ENCODE results near the gene RUFY1. TPM values are rescaled to one million over a fixed set of nuclear protein-coding genes. Genes with fewer than 3 reads are reported as not detected.

The RUFY1 gene
- total and polyA plus RNA-seq, 9 of the 15 experiments (the other 6 are each of a cell fraction or from before 2014, with no cell fraction given), result 5.0 to 41.7 (median 29.6) TPM

DNA sequence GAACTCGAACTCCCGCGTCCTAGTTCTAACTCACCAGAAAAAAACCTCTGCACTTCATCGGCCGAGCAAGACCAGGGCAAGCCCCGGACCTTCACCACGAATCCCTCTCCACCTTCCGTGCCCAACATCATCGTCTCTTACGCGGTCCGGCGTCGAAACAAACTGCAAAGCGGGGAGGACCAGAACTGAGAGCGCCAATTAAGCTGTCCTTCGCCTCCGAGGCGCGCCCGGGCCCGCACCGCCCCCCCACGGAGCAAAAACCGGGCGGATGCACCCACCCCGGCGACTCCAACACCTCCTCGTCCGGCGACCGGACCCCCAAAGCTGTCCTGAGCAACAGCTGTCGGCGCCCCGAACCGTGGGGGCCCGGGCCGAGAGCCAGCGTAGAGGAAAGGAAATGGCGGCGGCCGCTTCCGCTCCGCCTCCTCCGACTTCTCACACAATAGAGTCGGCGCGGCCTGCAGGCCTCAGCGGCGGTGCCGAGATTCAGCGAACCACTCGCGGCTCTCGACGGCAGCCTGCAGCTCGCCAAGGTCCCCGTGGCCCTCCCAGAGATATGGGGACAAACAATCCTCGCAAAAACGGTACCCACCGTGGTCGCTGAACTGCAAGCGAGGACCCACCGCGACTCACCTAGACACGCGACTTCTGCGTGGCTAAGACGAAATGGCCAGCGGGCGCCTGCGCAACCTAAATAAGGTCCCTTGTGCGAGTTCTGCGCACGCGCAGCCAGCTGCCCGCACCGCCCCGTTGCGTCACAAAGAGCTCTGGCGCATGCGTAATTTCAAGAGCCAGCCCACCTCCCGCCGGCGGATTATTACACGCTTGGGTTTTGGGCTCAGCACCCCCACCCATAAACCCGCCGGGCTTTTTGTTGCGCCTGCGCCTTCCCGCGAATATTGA is 72.9 kb downstream of the RUFY1 start, which contains the start of gene HNRNPH1 (continued):
- TF ChIP-seq, protein P1, sequence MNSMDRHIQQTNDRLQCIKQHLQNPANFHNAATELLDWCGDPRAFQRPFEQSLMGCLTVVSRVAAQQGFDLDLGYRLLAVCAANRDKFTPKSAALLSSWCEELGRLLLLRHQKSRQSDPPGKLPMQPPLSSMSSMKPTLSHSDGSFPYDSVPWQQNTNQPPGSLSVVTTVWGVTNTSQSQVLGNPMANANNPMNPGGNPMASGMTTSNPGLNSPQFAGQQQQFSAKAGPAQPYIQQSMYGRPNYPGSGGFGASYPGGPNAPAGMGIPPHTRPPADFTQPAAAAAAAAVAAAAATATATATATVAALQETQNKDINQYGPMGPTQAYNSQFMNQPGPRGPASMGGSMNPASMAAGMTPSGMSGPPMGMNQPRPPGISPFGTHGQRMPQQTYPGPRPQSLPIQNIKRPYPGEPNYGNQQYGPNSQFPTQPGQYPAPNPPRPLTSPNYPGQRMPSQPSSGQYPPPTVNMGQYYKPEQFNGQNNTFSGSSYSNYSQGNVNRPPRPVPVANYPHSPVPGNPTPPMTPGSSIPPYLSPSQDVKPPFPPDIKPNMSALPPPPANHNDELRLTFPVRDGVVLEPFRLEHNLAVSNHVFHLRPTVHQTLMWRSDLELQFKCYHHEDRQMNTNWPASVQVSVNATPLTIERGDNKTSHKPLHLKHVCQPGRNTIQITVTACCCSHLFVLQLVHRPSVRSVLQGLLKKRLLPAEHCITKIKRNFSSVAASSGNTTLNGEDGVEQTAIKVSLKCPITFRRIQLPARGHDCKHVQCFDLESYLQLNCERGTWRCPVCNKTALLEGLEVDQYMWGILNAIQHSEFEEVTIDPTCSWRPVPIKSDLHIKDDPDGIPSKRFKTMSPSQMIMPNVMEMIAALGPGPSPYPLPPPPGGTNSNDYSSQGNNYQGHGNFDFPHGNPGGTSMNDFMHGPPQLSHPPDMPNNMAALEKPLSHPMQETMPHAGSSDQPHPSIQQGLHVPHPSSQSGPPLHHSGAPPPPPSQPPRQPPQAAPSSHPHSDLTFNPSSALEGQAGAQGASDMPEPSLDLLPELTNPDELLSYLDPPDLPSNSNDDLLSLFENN (IDR thresholded peaks at IDR 0.05; ENCODE audit: low read depth in 2 of 2, low read length in 2 of 2), result peak in 1 of 2 experiments; percentile 81; a peak in 2 of 4 replicates
- TF ChIP-seq ZNF12 (CRISPR knock-in tag; IDR thresholded peaks at IDR 0.05), result peak; percentile 69; the same call in 1 of the 2 replicates
- TF ChIP-seq, protein P2, sequence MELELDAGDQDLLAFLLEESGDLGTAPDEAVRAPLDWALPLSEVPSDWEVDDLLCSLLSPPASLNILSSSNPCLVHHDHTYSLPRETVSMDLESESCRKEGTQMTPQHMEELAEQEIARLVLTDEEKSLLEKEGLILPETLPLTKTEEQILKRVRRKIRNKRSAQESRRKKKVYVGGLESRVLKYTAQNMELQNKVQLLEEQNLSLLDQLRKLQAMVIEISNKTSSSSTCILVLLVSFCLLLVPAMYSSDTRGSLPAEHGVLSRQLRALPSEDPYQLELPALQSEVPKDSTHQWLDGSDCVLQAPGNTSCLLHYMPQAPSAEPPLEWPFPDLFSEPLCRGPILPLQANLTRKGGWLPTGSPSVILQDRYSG (tag; conservative IDR thresholded peaks at IDR 0.05; ENCODE audit: low read depth), result no peak
- TF ChIP-seq SRSF3 (IDR thresholded peaks at IDR 0.05; ENCODE audit: insufficient read depth, low read length), result no peak
- TF ChIP-seq, protein P3, sequence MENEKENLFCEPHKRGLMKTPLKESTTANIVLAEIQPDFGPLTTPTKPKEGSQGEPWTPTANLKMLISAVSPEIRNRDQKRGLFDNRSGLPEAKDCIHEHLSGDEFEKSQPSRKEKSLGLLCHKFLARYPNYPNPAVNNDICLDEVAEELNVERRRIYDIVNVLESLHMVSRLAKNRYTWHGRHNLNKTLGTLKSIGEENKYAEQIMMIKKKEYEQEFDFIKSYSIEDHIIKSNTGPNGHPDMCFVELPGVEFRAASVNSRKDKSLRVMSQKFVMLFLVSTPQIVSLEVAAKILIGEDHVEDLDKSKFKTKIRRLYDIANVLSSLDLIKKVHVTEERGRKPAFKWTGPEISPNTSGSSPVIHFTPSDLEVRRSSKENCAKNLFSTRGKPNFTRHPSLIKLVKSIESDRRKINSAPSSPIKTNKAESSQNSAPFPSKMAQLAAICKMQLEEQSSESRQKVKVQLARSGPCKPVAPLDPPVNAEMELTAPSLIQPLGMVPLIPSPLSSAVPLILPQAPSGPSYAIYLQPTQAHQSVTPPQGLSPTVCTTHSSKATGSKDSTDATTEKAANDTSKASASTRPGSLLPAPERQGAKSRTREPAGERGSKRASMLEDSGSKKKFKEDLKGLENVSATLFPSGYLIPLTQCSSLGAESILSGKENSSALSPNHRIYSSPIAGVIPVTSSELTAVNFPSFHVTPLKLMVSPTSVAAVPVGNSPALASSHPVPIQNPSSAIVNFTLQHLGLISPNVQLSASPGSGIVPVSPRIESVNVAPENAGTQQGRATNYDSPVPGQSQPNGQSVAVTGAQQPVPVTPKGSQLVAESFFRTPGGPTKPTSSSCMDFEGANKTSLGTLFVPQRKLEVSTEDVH (IDR thresholded peaks at IDR 0.05; ENCODE audit: low read depth, partially characterized antibody), result no peak
- no peak for TF ChIP-seq ZKSCAN3 (CRISPR knock-in tag; IDR thresholded peaks at IDR 0.05)
- TF ChIP-seq, protein P4, sequence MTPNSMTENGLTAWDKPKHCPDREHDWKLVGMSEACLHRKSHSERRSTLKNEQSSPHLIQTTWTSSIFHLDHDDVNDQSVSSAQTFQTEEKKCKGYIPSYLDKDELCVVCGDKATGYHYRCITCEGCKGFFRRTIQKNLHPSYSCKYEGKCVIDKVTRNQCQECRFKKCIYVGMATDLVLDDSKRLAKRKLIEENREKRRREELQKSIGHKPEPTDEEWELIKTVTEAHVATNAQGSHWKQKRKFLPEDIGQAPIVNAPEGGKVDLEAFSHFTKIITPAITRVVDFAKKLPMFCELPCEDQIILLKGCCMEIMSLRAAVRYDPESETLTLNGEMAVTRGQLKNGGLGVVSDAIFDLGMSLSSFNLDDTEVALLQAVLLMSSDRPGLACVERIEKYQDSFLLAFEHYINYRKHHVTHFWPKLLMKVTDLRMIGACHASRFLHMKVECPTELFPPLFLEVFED (CRISPR knock-in tag; conservative IDR thresholded peaks at IDR 0.05), result peak; percentile 91
- TF ChIP-seq ELF2 (CRISPR knock-in tag; IDR thresholded peaks at IDR 0.05), result peak; percentile 80
- no peak for TF ChIP-seq CBX2 (IDR thresholded peaks at IDR 0.05; ENCODE audit: insufficient read depth, low read length, poor library complexity, severe bottlenecking)
- TF ChIP-seq POLR3A (IDR thresholded peaks at IDR 0.05; ENCODE audit: borderline replicate concordance, extremely low read depth, insufficient read depth, insufficient read length), result no peak
- TF ChIP-seq ZNF79 (CRISPR knock-in tag; IDR thresholded peaks at IDR 0.05; ENCODE audit: low read depth), result no peak
- no peak for TF ChIP-seq PTTG1 (tag; IDR thresholded peaks at IDR 0.05; ENCODE audit: low read depth)
- TF ChIP-seq SPI1 (IDR thresholded peaks at IDR 0.05; ENCODE audit: borderline replicate concordance, low read depth, low read length), result no peak
